BLaER1 treated with 17β-estradiol and CSF1 and Interleukin-3, amounts not matched to agents 10 nM and 100 nM (cell line): ENCODE data around the gene PTPRB.

ENCODE experiments used
- H3K27ac ChIP-seq, 11 experiments: shearing (Covaris generic); formaldehyde crosslinking; 2 replicates each; pipeline ENCODE4 v1.8.1; 2022
- H3K27me3 ChIP-seq, 11 experiments: shearing (Covaris generic); formaldehyde crosslinking; 2 replicates each; pipeline ENCODE4 v1.8.1; 2022
- H3K36me3 ChIP-seq, 11 experiments: shearing (Covaris generic); formaldehyde crosslinking; 2 replicates each; pipeline ENCODE4 v1.8.1; 2022
- H3K4me1 ChIP-seq, 10 experiments: shearing (Covaris generic); formaldehyde crosslinking; 2 replicates each; pipeline ENCODE4 v1.8.1; 2022
- H3K4me2 ChIP-seq, 11 experiments: shearing (Covaris generic); formaldehyde crosslinking; 2 replicates each; pipeline ENCODE4 v1.8.1; 2022
- H3K4me3 ChIP-seq, 10 experiments: shearing (Covaris generic); formaldehyde crosslinking; 2 replicates each; pipeline ENCODE4 v1.8.1; 2022
- H3K9ac ChIP-seq, 11 experiments: shearing (Covaris generic); formaldehyde crosslinking; 2 replicates each; pipeline ENCODE4 v1.8.1; 2022
- H3K9me3 ChIP-seq, 11 experiments: shearing (Covaris generic); formaldehyde crosslinking; replicated peaks in 1 of 11; 2 replicates each; pipeline ENCODE4 v1.8.1; 2022
- H4K20me1 ChIP-seq, 11 experiments: shearing (Covaris generic); formaldehyde crosslinking; 2 replicates each; pipeline ENCODE4 v1.8.1; 2022
- Cebpa-rat ChIP-seq, 11 experiments: shearing (Covaris generic); IDR thresholded peaks; 2 replicates each; pipeline ENCODE4 v1.8.1; 2022

Gene PTPRB

DNA sequence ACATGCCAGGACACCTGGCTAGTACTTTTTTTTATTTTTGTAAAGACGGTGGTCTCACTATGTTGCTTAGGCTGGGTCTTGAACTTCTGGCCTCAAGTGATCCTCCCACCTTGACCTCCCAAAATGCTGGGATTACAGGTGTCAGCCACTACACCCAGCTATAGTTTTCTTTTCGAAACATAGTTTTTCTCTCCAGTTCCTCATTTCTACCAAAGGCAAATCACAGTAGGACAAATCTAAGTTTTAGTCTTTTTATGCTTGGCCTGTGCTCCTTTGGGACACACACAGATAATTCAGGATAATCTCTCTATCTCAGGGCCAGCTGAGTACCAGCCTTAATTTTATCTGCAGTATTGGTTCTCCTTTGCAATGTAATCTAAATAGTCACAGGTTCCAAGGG, 170.5 kb downstream of the PTPRB start:
- Histone ChIP-seq H3K4me2 (no peak overlapping the region), H3K27ac (no peak overlapping the region), H3K27me3 (no peaks in the 10 kb centered on the region), H4K20me1 (no peaks in the 10 kb centered on the region), H3K36me3 (0 out of 22 replicates have a peak, but pooled peaks cover 0 to 6% (median 0%) of the 10 kb centered on the region in 11 experiments), H3K9ac (no peak overlapping the region), H3K4me1 (0 out of 20 replicates have a peak, but pooled peaks cover 0 to 6% (median 0%) of the 10 kb centered on the region in 10 experiments), H3K4me3 (no peak overlapping the region), H3K9me3 (peaks cover 22 to 38% (median 30%) of the 10 kb centered on the region in 11 experiments)
- no peak for TF ChIP-seq Cebpa-rat (IDR thresholded peaks at IDR 0.05)
